Measurements from ENCODE around the gene LRRC4.

- no peak for TF ChIP-seq CTCF (IDR thresholded peaks at IDR 0.05)
- TF ChIP-seq POLR2A (IDR thresholded peaks at IDR 0.05) = no peak
Measured at GRCh38 chr7:128030654-128031611, at the start of gene LRRC4.

Measured in testis (tissue), 2 donors.